Breast epithelium (tissue), 3 donors: ENCODE data around the gene CTNNA3.

ENCODE experiments used
- POLR2A ChIP-seq: fragments of 450-650 bp; IDR thresholded peaks from one replicate; pipeline ENCODE4 v1.6.1; 2016; ENCODE audit warnings: antibody characterized with exemption, mild to moderate bottlenecking, moderate library complexity
- POLR2AphosphoS5 ChIP-seq, 3 donors: sonication (generic); formaldehyde crosslinking; IDR thresholded peaks; one replicate each; pipeline ENCODE4 v1.6.1; 2017; ENCODE audit warnings: antibody characterized with exemption in 3 of 3
- TF ChIP-seq, protein P1 (sequence below), 3 donors: fragments of 450-650 bp; IDR thresholded peaks; one replicate each; pipeline ENCODE4 v1.5.1; 2016 to 2017; ENCODE audit warnings: antibody characterized with exemption in 3 of 3, mild to moderate bottlenecking in 3 of 3, moderate library complexity in 3 of 3

- TF ChIP-seq, protein P1, sequence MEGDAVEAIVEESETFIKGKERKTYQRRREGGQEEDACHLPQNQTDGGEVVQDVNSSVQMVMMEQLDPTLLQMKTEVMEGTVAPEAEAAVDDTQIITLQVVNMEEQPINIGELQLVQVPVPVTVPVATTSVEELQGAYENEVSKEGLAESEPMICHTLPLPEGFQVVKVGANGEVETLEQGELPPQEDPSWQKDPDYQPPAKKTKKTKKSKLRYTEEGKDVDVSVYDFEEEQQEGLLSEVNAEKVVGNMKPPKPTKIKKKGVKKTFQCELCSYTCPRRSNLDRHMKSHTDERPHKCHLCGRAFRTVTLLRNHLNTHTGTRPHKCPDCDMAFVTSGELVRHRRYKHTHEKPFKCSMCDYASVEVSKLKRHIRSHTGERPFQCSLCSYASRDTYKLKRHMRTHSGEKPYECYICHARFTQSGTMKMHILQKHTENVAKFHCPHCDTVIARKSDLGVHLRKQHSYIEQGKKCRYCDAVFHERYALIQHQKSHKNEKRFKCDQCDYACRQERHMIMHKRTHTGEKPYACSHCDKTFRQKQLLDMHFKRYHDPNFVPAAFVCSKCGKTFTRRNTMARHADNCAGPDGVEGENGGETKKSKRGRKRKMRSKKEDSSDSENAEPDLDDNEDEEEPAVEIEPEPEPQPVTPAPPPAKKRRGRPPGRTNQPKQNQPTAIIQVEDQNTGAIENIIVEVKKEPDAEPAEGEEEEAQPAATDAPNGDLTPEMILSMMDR (IDR thresholded peaks at IDR 0.05): no peak
- TF ChIP-seq POLR2AphosphoS5 (IDR thresholded peaks at IDR 0.05) (no peak), POLR2A (no peak)
Measured at GRCh38 chr10:66513504-66513903, 1182.5 kb downstream of the CTNNA3 start.
